ENCODE measurements around the gene GARIN5B. TPM values are rescaled to one million over a fixed set of nuclear protein-coding genes. Genes with fewer than 3 reads are reported as not detected.
A peak's percentile ranks its signal among the peaks of the same experiment; 100 is the strongest.

GARIN5B gene
- total and polyA plus RNA-seq, 2 of the 13 experiments (the other 11 are each of a cell fraction or from before 2014, with no cell fraction given) = not detected

- TF ChIP-seq ZBTB4 (CRISPR knock-in tag; IDR thresholded peaks at IDR 0.05; ENCODE audit: borderline replicate concordance) (peak; percentile 66; the same call in 1 of the 2 replicates), TBX2 (CRISPR knock-in tag; IDR thresholded peaks at IDR 0.05; ENCODE audit: borderline replicate concordance) (peak; percentile 79), KIAA2018 (CRISPR knock-in tag; IDR thresholded peaks at IDR 0.05; ENCODE audit: borderline replicate concordance) (no peak), BRF2 (CRISPR knock-in tag; IDR thresholded peaks at IDR 0.05) (no peak), SCMH1 (CRISPR knock-in tag; IDR thresholded peaks at IDR 0.05; ENCODE audit: borderline replicate concordance) (no peak), MLX (CRISPR knock-in tag; IDR thresholded peaks at IDR 0.05) (no peak), SALL1 (CRISPR knock-in tag; IDR thresholded peaks at IDR 0.05) (peak; percentile 85), MZF1 (CRISPR knock-in tag; IDR thresholded peaks at IDR 0.05; ENCODE audit: borderline replicate concordance) (no peak), ZNF569 (CRISPR knock-in tag; IDR thresholded peaks at IDR 0.05; ENCODE audit: borderline replicate concordance) (no peak), HOMEZ (CRISPR knock-in tag; IDR thresholded peaks at IDR 0.05; ENCODE audit: low read depth) (no peak), ZNF749 (CRISPR knock-in tag; IDR thresholded peaks at IDR 0.05; ENCODE audit: borderline replicate concordance) (peak; percentile 68; the same call in 1 of the 2 replicates), MTF2 (CRISPR knock-in tag; IDR thresholded peaks at IDR 0.05; ENCODE audit: borderline replicate concordance) (no peak), ZNF468 (CRISPR knock-in tag; IDR thresholded peaks at IDR 0.05) (no peak)
Measured at GRCh38 chr19:55385724-55386492, 22.8 kb upstream of the GARIN5B start, which contains the start of gene RPL28 (continued).
